Measurements from ENCODE around the gene ZMYND8.
"Not testable (repeated sequence)": the region's sequence is repeated elsewhere in the genome, so short reads cannot be mapped to it uniquely, and the experiment has no call there.

The ZMYND8 gene

GRCh38 chr20:47265214-47265613, 91.3 kb downstream of the ZMYND8 start:
- DNase-seq (ENCODE audit: low read depth in 2 of 2) = no peak

- DNase-seq (ENCODE audit: low read depth in 2 of 2) = not testable (repeated sequence)
Observed at GRCh38 chr20:47264137-47264769, 92.2 kb downstream of the ZMYND8 start.

GRCh38 chr20:47263465-47264084, 92.9 kb downstream of the ZMYND8 start:
- DNase-seq (ENCODE audit: low read depth in 2 of 2) = no peak

GRCh38 chr20:47263080-47263464, 93.4 kb downstream of the ZMYND8 start:
- DNase-seq (ENCODE audit: low read depth in 2 of 2) = no peak

- DNase-seq (ENCODE audit: low read depth in 2 of 2) = no peak
Observed at GRCh38 chr20:47262365-47263013, 94.0 kb downstream of the ZMYND8 start.

- DNase-seq (ENCODE audit: low read depth in 2 of 2) = no peak
Observed at GRCh38 chr20:47262008-47262364, 94.5 kb downstream of the ZMYND8 start.

GRCh38 chr20:47261161-47261774, 95.2 kb downstream of the ZMYND8 start:
- not testable (repeated sequence) for DNase-seq (ENCODE audit: low read depth in 2 of 2)

- DNase-seq (ENCODE audit: low read depth in 2 of 2) = not testable (repeated sequence)
Observed at GRCh38 chr20:47260540-47261126, 95.9 kb downstream of the ZMYND8 start.

- no peak for DNase-seq (ENCODE audit: low read depth in 2 of 2)
Observed at GRCh38 chr20:47258745-47259695, 97.5 kb downstream of the ZMYND8 start.

- DNase-seq (ENCODE audit: low read depth in 2 of 2) = no peak
Observed at GRCh38 chr20:47257771-47258170, 98.7 kb downstream of the ZMYND8 start.

- DNase-seq (ENCODE audit: low read depth in 2 of 2) = no peak
Observed at GRCh38 chr20:47257256-47257655, 99.2 kb downstream of the ZMYND8 start.

- no peak for DNase-seq (ENCODE audit: low read depth in 2 of 2)
Observed at GRCh38 chr20:47256668-47257236, 99.7 kb downstream of the ZMYND8 start.

GRCh38 chr20:47253872-47254271, 102.6 kb downstream of the ZMYND8 start:
- DNase-seq (ENCODE audit: low read depth in 2 of 2) = no peak

- DNase-seq (ENCODE audit: low read depth in 2 of 2) = no peak
Observed at GRCh38 chr20:47252879-47253307, 103.6 kb downstream of the ZMYND8 start.

- DNase-seq (ENCODE audit: low read depth in 2 of 2) = no peak
Observed at GRCh38 chr20:47251154-47252020, 105.1 kb downstream of the ZMYND8 start.

- DNase-seq (ENCODE audit: low read depth in 2 of 2) = no peak
Observed at GRCh38 chr20:47250360-47250759, 106.1 kb downstream of the ZMYND8 start.

- DNase-seq (ENCODE audit: low read depth in 2 of 2) = no peak
Observed at GRCh38 chr20:47249913-47250312, 106.6 kb downstream of the ZMYND8 start.

GRCh38 chr20:47248448-47248966, 108.0 kb downstream of the ZMYND8 start:
- DNase-seq (ENCODE audit: low read depth in 2 of 2) = no peak

- DNase-seq (ENCODE audit: low read depth in 2 of 2) = no peak
Observed at GRCh38 chr20:47247972-47248371, 108.5 kb downstream of the ZMYND8 start.

All from stimulated activated CD8-positive, alpha-beta memory T cell treated with anti-CD3 and anti-CD28 coated beads, Interleukin-7, amount 100 ng/mL, for 4 hours (primary cell).